GM18868 (cell line): ENCODE results near the gene MPZL1.

ENCODE experiments used
- ATAC-seq: cut with Tn5 transposase; IDR thresholded peaks from one replicate; pipeline ENCODE4 v1.9.1; 2021; ENCODE audit warnings: mild to moderate bottlenecking, moderate library complexity; ENCODE audit not compliant: unreplicated experiment

The MPZL1 gene

DNA sequence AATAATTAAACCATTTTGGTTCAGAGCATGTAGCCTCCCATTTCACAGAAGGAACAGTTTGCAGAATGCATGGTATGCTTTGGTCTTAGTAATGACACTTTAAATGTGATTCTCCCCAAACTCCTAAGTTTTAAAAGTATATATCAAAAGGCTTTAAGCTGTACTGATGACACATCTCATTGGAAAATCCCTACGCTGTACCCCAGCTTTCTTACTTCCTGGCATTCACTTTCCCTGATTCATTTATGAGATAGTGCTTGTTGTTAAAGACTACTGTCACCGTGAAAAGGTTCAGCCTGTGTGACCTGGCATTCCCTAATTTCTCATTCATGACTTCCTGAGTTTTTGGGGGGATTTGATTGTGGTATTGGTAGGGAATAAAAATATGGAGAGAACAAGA lies 53.4 kb downstream of the MPZL1 start:
- ATAC-seq: no peak

DNA sequence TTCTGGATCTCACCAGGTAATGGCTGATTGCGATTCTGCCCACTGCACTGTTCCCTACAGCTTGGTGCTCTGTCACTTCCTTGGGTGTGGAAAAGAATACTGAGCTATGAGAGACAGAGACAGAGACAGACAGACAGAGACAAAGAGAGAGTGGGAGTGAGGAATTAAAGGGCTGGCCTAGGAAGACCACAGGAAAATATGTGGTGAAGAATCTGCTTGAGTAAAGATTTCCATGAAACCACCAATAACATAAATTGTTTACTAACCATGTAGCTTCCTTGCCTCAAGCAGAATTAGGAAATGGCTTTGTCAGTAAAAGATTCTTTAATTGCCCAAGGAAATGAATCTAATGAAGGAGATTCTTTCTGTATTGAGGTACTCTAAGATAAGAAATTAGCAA lies 54.4 kb downstream of the MPZL1 start:
- ATAC-seq: no peak

DNA sequence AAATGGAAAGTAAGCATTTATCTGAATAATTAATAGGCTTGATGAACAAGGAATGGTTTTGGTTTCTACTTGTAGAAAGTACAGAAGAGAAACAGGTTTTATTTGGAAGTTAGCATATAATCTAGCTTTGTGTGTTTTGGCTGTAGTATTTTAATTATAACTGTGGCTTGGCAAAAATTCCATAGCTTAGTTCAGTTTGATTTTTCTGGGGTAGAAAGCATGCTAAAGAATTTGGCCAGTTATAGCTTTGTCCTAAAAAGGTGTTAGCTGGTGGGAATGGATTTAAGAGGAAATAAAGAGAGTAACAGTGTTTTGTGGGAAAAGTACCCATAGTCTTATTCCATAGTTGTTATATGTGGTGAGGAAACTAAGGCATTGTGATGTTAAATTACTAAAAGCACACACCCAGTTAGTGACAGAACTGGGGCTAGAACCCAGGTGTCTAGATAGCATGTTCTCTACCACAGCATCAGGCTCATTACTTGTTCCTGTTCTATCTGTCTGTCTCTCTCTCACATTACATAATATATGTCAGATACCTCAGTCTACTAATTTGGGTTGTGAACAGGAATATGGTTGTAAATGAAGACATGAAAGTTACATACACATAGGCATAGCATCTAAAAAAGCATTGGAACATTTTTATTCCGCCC lies 55.0 kb downstream of the MPZL1 start:
- ATAC-seq: no peak

DNA sequence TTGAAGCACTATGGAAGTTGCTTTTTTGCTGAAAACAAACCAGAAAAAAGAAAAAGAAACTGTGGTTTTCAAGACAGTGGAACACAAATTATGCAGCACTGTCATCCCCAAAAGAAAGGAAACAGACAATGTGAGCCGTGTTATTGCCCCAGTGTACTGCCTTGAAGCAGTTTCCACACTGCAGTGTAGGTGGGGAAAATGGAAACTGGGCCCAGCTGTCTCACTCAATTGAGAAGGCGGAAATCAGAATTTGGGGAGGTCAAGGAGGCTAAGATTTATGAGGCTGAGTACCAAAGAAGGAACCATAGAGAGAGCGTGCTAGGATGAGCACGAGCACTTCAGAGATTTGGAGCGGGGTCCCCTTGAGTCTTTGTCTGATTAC lies 55.5 kb downstream of the MPZL1 start:
- ATAC-seq: no peak

DNA sequence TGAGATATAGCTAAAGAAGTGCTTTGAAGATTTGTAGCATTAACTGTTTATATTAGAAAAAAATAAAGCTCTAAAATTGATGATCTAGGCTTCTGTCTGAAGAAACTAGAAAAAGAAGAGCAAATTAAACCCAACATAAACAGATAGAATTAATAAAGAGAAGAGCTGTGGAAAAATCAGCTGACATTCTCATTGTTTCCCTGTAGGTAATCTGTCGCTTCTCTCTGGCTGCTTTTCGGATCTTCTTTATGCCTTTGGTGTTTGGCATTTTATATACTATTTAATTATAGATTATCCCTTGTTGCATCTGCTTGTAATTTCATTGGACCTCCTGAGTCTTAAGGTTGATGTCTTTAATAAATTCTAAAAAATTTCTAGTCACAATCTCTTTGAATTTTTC lies 59.8 kb downstream of the MPZL1 start:
- no peak for ATAC-seq

DNA sequence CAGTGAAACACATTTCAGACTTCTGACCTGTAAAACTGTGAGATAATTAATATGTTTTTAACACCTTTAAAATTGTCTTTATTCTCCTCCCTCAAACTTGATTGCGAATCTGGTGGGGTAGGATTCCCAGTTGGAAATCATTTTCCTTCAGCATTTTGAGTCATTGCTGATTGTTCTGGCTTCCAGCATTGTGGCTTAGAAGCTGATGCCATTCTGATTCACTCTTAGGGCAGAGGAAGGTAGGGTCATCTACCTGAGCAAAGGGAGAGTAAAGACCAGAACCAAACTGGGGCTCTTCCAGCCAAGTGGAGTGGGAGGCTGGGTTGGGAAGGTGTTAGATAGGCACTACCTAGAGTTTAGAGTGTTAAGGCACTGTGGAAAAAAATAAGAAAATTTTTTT lies 61.2 kb downstream of the MPZL1 start:
- no peak for ATAC-seq

DNA sequence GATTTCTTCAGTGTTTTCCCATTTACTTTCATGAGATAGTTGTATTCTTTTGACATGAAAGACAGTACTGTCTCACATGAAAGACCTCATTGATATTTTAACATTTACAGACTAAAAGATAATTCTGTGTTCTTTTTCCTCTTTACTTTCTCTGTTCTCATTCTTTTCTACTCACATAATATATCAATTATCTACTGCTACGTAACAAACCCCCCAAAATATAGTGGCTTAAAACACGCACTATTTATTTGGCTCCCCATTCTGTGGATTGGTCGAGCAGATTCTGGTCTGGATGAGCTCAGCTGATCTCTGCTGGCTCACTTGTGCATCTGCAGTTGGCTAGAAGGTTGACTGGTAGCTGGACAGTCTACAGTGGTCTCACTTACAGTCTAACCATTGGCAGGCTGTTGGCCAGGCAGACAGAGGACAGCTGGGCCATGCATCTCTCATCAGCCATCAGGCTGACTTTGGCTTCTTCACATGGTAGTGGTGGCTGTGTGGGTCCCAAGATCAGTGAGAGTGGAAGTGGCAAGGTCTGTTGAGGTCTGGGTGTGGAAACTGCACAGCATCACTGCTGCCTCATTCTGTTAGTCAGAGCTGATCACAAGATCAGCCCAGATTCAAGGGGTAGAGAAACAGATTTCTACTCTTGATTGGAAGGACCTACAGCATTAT lies 63.2 kb downstream of the MPZL1 start:
- ATAC-seq: no peak

DNA sequence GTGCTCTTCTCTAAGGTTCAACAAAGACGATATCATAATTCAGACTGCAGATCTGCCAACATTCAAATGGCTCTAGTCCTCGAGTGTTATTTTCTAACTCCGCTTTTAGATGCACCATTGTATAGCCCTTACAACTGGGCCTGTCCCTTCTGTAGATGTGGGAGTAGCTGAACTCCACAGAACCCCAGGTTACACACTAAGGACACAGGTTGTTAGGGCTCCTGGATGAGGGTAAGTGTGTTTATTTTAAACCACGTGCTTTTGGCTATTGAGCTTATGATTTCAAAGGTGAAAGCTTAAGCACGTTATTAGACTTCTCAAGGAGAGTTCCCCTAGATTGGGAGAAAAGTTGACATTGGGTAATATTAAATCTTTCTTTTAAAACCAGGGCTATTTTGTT lies 64.7 kb downstream of the MPZL1 start:
- no peak for ATAC-seq

DNA sequence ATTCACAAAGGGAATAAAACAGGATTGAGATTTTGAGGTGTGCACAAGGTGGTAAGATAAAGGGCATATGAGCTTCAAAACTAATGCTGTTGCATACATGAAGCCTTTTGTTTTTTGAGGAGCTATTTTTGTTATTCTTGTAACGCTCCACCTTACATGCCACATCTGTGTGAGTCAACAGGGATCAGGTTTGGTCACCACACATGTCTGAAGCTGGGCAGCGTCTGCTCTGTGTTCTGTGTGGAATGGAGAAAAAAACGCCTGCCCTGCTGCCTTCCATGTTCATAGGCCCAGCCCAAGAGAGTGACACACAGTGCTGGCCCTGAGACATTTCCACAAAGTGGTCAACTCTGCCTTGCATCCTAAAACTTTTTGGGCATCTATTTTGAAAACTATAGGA lies 67.7 kb downstream of the MPZL1 start:
- ATAC-seq: no peak

DNA sequence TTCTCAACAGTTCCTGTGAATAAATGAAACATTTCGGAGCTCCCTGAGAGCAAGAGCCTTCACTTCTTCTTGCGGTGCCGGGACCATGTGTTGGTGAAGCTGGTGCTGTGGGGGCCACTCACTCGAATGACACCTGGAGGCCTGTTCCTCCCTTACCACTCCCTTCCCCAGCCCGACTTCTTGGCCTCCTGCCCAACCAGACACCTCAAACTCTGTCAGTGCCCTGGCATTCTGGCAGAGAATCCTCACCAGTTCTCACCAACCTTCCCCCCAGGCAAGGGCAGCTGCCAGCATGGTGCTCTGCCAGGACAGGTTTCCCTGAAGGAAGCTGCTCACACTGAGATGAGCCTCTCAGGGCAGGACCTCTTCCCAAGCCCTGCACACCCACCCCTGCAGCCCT lies 68.3 kb downstream of the MPZL1 start:
- no peak for ATAC-seq

DNA sequence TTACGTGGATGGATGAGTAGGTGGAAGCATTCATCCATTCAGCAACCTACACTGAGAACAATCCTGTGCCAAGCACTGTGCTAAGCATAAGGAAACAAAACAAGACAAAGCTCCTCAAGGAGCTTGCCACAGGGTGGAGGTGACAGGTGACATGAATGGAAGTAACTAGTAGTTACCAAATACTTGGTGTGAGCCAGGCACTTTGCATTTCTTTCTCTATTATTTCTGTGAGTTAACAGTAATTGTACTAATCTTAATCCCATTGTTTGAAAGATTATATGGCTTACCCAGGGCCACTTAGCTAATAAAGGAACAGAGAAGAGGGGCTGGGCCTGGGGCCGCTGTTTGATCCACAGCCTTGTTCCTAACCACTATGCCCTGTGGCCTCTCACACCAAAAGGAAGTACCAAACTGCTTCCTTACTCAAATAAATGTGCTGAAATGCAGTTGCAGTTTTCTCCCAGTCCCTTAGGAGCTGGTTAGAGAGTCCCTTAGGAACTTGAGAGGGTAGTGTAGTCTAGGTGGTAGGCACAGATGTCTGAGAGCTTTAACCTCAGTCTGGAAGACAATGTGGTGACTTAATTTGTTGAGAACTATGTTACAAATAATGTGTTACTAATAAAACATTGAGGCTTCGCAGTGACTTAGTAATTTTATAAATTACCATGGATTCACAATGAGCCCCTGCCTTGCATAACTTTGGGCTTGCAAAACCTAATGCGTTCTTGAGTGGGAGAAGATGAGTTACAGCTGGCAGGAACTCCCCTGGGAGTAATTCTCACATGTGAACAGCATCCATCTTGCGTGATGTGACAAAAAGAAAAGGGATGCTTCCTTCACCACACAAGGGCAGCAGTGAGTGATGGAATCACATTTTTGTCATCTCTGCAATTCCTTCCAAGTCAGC lies 69.8 kb downstream of the MPZL1 start:
- no peak for ATAC-seq

DNA sequence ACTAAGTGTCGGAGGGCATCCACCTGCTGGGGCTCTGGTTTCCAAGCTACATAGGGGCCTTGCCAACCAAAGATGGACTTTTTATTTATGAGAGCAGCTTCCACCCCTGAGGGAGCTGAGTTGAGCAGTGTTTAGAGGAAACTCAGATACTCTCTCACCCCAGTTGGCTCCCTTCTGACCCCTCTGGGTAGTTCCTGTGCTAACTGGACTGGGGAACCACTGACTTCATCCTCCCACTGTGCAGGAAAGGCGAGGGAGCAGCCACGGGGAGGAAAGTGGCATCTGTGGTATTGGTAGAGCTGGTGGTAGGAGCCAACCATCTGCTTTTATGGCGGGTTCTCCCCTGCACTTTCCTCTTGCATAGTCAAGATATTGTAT lies 70.4 kb downstream of the MPZL1 start:
- no peak for ATAC-seq

DNA sequence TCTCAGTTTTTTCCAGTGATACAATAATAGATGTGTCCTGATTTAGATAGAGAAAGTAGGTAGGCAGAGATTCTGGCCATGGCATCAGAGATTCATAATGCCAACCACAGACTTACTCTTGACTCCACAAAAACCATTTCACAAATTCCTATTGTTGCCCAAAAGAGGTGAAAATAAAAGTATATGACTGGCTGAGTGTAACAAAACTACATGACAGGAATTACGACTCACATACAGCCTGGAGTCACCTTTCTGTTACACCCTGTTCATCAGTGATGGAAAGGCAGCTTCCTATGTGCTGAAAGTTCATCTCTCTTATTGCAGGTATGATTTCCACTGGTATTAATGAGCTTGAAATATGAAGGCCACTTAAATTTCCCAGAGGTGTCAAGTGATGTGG lies 72.3 kb downstream of the MPZL1 start:
- ATAC-seq: no peak

DNA sequence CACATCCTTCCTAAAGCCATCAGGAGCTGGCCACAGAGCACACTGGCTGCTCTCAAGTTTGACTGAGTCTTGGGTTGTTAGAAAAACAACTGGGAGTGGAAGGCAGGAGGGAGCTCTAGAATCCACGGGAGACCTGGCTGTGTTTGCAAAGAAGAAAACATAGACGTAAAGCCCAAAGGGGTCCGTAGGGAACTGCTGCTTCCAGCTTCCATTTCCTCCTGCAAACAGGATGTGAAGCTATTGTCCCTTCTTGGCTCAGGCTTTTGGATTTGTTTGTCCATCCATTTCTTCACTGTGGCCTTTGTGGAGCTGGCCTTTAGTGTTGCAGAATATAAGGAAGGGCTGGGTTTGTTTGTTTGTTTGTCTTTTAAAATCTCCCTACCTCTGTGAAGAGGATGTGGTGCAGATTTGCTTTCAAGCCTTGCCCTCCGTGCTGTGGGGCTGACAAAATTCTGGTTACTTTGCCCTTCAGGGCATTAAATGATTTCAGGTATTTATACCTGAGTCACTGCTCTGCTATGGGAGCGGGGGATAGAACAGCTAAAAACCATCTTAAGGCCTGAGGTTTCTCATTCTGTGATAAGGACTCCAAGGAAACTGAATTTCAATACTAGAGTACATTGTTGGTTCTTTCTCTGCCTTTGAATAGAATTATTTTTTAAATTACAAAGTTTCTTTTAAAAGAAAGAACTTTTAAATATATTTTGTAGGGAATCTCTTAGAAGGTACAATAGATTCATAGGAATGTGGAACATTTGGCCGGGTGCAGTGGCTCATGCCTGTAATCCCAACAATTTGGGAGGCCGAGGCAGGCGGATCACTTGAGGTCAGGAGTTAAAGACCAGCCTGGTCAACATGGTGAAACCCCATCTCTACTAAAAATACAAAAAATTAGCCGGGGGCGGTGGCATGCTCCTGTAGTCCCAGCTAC lies 74.3 kb downstream of the MPZL1 start:
- ATAC-seq: no peak

DNA sequence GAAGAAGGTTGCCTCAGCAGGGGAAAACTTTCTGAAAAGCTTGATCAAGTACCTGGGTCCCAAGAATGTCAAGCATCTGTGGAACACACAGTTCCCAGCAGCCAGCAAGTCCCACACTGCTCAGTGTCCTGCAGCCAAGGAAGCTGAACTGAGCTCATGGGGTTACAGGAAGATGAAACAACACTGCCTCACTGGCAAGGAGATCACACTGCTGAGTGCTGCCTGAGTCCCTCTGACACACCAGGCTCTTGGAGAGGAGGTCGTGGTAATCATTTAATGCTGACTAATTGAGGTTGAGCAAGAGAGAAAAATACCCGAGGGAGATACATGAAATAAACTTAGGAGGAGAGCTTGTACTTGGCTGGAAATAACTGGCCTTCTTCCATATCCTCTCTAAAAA lies 75.2 kb downstream of the MPZL1 start:
- no peak for ATAC-seq

DNA sequence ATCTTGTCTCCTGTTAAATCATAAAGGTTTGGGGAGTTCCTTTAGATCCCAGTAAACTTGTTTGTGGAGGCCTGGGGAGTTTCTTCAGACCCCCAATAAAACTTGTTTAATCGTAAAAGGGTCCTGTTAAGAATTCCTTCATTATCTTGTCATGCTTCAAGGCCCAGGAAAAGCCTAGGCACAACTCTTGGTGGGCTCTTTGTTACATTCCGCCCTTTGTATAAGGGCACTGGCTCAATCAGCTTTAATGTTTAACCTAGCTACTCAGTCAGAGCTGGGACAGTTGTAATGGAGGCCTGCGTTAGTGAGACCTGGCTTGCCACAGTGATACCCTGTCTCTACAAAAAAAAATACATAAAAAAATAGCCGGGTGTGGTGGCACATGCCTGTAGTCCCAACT lies 77.2 kb downstream of the MPZL1 start:
- no peak for ATAC-seq

DNA sequence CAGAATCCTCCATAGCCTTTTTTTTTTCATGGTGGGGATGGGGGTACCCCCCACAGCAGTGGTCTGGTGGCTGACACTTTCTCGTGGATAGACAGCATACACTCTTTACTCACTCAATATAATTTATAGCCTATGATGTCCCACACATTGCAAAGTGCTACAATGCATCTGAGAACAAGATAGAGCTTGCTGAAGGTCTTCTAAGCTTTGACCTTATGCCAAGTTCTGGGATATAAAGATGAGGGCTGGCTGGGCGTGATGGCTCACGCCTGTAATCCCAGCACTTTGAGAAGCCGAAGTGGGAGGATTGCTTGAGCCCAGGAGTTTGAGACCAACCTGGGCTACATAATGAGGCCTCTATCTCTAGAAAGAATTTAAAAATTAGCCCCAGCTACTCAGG lies 78.0 kb downstream of the MPZL1 start:
- ATAC-seq: no peak

DNA sequence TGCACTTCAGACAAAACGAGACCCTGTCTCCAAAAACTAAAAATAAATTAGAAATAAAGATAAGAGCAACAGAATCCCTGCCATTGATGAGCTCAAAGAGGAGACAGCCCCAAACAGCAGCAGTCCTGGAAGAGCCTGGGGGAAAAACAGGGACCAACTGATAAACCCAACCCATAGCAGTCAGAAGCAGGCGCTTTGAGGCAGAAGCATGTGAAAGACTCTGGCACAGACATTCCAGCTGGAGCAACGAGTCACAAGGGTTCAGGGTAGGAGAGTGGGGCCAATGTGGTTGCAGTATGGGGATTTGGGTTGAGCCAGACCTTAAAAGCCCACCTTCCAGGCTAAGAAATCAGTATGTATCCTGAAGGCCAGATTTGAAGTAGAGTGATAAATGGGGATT lies 78.5 kb downstream of the MPZL1 start:
- no peak for ATAC-seq

DNA sequence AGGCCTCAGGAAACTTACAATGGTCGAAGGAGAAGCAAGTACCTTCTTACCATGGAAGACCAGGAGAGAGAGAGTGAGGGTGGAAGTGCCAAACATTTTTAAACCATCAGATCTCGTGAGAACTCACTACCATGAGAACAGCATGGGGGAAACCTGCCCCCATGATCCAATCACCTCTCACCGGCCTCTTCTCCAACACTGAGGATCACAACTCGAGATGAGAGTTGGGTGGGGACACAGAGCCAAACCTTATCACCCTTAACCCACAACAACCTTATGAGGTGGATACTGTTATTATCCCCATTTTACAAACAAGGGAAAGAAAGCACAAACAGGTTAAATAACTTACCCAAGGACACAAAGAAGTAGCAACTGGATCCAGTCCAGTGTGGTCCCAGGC lies 80.5 kb downstream of the MPZL1 start:
- ATAC-seq: no peak

DNA sequence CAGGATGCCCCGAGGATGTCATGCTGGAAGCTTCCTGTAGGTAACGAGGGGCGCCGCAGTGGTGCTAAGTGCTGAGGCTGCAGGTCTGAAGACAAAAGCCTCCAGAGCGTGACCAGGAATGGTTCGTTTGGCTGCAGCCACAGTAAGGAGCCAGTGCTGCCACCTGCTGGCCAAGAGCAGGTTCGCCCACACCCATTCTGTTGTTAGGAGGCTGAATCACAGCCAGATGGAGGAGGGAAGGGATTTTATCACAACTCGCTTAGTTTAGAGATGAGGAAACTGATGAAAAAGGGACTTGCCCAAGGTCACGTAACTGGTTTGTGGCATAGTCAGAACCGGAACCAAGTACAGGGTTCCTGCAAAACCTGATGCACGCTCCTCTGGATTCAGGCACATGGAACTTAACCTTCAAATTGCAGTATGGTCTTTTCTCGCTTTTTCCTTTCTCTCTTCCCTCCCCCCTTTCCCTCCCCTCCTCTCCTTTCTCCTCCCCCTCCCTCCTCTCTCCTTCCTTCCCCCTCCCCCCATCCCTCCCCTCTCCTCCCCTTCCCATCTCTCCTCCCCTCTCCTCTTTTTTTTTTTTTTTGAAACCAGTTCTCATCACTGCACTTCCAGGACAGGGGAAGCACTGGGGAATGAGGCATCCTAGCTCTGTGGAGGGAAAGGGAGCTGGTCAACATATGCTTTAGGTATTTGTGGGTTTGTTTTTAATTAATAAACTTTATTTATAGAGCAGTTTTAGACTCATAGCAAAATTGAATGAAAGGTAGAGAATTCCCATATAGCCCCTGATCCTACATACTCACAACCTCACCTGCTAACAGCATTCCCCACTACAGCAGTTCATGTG lies 81.8 kb downstream of the MPZL1 start:
- peak; percentile 94 for ATAC-seq
